ENCODE measurements around the gene DOK3.

The DOK3 gene, protein sequence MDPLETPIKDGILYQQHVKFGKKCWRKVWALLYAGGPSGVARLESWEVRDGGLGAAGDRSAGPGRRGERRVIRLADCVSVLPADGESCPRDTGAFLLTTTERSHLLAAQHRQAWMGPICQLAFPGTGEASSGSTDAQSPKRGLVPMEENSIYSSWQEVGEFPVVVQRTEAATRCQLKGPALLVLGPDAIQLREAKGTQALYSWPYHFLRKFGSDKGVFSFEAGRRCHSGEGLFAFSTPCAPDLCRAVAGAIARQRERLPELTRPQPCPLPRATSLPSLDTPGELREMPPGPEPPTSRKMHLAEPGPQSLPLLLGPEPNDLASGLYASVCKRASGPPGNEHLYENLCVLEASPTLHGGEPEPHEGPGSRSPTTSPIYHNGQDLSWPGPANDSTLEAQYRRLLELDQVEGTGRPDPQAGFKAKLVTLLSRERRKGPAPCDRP

DNA sequence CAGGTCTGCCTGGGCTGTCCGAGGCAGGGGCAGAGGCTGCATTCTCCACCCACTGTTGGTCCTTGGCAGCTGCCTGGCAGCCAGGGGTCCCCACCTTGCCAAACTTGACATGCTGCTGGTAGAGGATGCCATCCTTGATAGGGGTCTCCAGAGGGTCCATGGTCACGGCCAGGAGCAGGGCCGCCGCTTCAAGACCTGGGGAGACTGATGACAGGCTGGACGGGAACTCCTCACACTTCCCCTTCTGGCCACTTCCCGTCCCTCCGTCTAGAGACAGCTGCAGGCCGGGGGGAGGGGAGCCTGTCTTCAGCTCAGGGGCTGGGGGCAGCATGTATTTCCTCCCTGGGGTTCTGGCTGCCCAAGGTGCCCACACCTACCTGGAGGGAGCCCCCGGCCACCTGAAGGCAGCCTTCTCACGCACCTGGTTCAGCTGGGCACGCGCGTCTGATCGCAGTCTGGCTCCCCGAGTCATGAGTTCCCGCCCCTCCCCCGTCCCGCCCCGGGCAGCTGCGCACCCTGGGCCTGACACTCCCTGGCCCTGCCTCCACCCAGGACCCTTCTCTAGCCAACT, at the start of gene DOK3:
TSS of gene DOK3 (minus strand) at position 446 of the 571 bp plus-strand sequence. CDS start at position 160, 286 bp downstream.
- DNase-seq, result no peak

DNA sequence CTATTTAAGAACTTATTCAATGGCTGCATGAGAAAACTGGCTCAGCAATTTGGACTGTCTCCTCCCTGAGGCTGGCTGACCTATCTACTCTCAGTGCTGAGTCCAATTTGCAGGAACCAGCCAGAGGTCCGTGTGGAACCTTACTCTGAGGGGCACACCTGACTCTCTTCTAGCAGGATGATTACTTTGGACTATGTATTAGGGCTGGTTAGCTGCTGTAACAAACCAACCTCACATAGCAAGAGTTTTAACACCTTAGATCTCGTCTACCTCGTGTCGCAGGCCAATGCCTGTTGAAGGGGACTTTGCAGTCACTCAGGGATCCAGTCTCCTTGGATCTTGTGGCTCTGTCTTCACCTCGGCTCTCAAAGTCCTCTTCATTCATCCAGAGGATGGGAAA, 48.2 kb upstream of the DOK3 start:
- no peak for DNase-seq

DNA sequence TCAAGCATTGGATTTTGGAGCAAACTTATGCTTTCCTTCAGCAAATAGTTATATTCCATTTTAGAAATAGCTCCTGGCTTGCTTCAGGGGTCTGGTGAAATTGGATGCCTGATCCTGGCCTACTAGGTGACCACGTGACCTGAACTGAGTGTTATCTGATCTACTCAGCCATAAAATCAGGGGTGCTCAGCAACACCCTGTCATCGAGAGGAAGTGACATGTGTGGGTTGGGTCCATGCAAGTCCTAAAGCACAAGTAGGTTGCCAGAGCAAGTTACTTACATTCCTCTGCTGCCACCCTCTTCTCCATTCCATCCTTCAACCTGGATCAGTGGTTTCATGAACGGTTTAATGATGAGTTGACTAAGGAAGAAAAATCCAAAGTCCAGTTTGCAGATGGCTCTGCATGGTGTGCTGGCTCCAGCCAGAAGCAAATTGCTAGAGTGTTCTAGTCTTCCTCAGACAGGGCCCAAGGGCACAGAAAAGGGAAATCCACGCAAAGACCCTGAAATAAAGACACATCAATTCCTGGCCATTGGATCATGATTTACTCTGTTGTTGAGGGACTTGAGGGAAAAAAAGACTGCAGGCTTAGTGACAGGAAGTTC, 47.5 kb upstream of the DOK3 start:
- DNase-seq, result no peak

DNA sequence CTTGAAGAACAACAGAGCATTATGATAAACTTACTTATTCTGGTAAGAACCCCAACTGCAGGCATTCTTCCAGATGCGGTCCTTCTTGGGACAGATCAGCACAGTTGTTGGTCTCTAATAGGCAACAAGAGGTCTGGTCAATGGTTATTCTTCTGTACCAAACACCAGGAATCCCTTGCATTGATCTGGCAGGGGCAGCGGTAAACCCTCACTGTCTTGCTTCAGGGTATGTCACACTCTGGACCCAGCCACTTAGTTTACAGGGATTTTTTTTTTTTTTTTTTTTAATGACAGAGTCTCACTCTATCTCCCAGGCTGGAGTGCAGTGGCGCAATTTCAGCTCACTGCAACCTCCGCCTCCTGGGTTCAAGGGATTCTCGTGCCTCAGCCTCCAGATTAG, 46.0 kb upstream of the DOK3 start:
- no peak for DNase-seq

DNA sequence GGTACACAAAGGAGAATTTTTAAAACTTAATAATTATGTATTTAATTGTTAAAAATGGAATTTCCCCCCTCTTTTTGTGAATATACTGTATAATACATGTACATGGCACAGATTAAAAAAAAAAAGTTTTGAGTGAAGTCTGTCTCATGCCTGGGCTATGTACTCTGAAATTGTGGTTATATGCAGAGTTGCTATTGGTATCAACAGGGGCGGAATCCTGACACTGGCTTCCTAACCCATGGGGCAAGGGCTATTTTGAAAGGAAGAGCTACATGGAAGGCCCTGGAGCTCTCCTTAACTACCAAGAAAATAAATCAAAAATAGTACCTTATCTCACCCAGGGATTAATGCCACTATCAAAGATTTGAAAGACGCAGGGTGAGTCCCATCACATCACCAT, 45.6 kb upstream of the DOK3 start:
- DNase-seq, result no peak

DNA sequence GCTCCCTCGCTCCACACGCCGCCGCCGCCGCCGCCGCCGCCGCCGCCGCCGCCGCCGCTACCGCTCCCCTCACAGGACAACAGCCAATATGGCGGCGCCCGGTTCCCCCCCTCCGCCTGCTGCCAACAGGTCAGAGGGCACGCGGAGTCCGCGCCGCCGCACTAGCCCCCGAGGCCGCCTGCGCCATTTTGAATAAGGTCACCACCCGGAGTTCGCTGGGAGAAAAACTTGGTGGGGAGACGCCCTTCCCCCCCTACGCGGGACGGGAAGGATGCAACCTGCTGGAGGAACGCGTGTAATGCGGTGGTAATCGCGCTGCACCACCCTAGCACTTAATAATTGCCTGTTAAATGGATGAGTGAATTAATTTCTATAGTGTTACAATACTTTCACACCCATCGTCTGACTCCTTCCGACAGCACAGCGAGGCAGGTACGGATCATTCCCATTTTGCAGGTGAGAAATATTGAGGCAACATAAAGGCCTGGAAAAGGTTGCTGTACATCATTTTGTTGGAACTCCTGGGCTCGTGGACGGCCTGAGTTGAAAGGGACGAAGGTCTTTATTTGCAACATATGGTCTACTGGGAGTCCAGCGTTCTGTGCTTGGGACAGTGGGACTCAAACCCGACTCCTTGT, 45.0 kb upstream of the DOK3 start, which contains the start of gene FAM193B:
TSS of gene FAM193B (minus strand) at position 90 of the 638 bp plus-strand sequence. CDS start 105 bp downstream, outside the sequence.
- DNase-seq, result peak; percentile 55

DNA sequence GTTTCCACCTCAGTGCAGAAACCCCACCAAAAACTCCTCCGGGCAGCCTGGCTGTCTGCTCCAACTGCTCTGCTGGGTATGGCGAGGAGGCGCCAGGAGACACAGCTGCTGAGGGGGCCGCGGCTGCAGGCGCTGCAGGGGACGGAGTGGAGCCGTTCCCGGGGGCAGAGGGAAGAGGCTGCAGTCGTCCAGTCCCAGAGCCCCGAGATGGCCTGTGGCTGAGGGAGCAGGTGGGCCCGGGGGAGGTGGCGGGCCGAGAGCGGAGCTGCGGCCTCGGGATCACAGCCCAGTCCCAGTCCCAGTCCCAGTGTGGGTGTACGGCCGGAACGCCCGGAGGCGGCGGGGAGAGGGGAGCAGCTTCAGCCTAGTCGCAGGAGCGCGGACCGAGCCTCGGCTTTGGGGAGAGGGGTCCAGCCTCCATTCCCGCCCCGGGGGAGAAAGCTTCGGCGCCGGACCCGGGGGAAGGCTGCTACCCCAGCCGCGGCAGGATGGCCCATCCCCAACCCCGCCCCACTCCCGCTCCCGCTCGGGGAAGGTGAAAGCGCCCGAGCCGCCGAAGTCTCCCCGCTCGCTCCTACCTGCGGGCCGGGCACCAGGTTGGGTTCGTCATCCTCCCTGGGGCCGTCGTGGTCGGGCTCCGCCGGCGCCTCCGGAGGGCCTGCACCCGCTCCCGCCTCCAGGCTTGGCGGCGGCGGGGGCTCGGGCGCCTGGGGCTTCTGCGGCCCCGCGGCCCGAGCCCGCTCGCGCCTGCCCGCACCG, 44.2 kb upstream of the DOK3 start:
- DNase-seq, result no peak

DNA sequence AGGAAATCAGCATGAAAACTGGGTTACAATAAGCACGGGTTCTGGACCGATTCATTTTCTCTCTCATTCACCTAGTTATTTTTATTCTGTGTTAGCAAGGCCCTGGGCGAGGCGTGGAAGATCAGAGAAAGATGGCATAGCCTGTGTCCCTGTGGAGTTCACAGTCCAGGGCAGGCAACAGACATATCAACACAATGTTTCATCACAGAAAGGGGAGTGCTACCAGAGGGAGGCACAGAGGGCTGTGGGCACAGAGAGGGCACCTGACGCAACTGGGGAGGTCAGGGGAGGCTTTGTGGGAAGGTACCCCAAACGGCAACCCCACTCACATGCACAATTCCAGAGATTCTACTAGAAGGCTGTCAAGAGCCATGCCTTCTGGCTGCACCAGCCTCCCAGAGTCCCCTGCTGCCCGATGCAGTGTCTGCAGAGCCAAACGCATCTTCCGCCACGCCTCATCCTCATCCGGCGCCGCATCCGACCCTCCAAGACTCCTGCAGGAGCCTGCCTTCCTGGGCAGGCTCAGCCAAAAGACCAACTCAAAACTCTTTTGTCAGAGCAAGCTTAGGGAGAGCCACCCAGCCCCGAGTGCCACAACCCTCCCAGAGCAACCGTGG, 43.3 kb upstream of the DOK3 start:
- no peak for DNase-seq

DNA sequence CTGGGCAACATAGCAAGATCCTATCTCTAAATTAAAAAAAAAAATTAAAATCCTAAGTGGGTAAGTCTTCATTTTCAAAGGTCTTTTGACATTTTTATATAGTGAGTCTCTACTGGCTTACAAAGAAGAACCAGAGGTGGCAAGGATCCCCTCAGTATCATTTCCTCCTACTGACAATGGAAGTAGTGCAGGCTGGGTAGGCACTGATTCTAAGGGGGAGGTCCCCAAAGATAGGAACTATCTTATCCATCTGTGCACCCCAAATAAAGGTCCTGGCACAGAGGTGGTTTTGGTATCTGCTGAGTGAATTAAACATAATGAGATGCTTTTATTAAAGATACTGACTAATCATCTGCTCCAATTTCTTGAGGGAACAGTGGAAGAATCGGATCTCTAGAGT, 40.5 kb upstream of the DOK3 start:
- no peak for DNase-seq

DNA sequence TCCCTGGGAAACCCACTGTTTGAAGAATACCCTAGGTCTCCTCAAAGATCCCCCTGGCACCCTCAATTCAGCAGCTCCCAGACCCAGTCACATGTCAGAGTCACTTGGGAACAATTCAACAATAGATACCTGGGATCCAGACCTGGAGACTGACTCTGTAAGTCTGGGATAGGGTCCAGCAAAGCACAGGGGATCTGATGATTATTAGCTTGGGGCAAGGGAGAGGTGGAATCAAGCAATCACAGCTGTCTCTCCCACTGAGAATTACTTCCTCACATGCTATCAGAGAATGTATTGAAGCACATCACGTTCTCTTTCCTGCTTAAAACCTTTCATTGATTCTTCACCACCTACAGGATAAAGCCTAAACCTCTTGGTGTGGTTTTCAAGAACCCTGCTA, 38.9 kb upstream of the DOK3 start:
- DNase-seq, result no peak

DNA sequence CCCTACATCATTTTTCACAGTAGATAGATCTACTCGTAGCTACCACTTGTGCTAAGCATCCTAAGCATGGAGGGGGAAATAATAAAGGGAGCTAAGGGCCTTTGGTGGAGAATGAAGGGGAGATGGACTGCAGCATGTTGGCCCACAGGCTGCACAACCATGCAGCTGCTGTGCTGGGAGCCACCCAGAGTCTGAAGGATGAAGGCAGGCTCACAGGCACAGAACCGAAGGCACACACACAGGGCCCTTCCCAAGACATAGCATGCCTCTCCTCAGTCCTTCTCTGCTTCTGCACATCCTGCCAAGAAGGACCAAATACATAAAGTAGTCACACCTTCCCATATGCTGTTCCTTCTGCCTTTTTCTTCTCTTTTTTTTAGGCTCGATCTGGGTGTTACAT, 38.1 kb upstream of the DOK3 start:
- no peak for DNase-seq

DNA sequence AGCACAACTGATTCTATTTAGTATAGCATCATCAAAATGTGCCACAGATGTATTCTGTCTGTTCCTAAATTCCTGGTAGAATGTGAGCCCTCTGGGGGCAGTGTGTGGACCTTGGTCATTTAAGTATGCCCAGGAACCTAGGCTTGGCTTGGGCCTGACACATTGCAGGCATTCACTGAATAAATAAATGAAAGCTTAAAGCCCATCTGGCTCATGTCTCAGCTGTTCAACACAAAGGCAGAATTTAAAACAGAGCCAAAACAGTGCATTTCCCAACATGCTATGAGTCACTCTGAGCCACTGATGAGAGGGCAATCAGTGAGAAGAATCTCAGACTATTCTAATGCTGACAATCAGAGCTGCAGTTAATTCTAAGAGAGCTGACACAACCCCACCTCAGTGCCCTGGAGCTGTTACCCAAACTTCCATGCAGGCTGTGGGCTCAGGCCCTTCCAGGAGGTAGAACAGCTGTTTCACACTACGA, 36.7 kb upstream of the DOK3 start:
- DNase-seq, result no peak

DNA sequence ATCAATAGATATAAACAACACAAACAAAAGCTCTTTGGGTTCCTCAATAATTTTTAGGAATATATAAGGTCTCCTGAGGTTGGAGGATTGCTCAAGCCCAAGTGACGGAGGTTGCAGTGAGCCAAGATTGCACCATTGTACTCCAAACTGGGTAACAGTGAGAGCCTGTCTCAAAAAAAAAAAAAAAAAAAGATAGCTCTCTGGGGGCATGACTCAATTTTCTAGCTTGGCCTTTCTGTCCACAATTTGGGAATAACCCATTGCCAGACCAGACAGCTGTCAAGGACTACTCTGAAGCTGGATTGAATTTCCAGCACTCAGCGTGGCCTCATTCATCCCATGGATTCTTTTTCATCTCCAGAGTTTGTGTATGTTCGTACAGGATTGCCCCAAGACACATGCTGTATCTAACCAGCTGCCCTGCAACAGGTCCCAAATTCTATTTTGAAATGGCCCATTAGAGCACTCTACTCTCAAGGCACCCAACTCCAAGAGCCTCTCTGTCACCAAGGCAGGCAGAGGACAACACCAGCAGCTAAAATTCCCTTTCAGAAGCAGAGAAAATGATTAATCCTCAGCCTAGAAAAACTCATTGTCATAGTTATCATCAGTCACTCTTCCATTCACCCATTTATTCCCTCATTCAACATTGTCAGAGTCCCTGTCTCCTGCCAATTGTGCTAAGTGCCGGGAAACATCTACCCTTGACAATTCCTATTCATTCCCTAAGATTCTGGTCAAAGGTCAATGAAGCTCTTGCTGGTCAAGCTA, 36.0 kb upstream of the DOK3 start:
- DNase-seq, result no peak

DNA sequence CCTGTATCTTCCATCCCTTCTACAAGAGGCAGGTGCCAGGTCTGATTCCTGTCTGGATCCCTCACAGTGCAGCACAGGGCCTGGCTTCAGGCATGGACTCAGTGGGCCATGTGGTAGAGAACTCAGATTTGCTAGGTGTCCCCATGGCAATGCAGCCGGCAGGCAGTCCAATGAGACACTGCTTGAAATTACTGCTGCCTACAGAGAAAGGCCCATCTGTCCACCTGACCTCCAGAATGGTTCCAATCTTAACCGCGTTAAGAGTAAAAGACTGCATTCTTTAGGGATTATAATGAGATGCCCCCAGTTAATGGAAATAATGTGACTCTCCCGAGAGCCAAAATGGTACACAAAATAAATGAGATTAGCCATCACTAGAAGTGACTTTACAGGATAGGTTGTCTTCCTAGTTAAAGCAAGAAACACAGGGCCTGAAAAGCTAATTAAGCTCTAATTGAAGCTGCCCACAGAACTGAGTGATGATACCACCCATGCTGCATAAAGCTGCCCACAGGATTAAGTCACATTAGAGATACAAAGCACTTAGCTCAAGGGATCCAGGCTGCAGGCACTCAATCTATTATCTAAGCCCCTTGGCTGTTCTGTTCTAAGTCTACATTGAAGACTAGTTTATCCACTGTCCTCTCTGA, 33.3 kb upstream of the DOK3 start:
- no peak for DNase-seq

DNA sequence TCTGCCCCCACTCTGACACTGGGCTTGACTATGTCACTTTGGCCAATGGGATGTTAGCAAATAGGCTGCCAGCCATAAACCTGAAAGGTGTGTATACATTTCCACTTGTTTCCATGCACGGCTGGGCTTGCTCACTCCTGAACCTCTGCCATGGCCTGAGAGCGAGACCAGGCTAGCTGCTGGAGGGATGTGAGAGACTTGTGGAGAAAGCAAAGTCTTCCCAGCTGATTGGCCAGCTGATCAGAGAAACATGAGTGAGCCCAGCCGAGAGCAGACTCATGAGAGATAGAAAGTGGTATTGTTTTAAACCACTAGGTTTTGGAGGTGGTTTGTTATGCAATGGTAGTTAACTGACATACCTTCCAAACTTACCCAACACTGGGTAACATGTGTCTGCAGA, 30.8 kb upstream of the DOK3 start:
- DNase-seq, result no peak

DNA sequence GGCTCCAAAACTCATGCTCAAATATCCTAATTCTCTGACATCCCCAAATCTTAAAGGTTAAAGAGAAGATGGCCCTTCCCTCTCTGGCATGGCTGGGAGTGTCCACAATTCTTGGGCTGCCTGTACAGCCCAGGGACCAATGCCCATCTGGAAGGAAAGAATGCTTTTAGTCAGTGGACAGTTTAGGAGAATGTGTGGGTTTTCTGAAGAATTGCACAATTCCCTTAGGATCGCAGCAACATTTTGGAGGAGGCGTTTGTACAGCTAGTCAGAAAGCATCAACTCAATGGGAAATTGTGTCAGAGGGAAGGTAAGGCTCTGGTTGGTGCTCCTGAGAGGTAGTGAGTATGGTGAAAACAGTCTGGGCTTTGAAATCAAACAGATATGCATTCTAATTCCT, 29.8 kb upstream of the DOK3 start:
- no peak for DNase-seq

DNA sequence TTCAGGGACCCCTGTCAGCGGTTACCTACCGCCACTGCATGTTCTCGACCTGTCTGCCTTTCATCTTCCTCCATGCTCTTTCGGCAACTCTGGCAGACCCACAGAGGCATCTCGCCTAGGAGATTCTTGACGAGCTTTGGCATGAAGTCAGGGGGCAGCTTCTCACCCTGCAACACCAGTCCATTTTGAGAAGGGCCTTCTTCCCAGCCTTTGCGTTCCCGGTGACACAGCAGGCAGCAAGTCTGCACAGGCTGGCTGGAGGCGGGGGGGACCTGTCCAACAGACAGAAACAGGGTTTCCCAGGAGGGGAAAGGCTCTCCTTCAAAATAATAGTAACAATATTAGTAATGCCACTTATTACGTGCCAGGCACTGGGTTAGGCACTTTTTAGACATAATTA, 29.2 kb upstream of the DOK3 start:
- DNase-seq, result no peak

DNA sequence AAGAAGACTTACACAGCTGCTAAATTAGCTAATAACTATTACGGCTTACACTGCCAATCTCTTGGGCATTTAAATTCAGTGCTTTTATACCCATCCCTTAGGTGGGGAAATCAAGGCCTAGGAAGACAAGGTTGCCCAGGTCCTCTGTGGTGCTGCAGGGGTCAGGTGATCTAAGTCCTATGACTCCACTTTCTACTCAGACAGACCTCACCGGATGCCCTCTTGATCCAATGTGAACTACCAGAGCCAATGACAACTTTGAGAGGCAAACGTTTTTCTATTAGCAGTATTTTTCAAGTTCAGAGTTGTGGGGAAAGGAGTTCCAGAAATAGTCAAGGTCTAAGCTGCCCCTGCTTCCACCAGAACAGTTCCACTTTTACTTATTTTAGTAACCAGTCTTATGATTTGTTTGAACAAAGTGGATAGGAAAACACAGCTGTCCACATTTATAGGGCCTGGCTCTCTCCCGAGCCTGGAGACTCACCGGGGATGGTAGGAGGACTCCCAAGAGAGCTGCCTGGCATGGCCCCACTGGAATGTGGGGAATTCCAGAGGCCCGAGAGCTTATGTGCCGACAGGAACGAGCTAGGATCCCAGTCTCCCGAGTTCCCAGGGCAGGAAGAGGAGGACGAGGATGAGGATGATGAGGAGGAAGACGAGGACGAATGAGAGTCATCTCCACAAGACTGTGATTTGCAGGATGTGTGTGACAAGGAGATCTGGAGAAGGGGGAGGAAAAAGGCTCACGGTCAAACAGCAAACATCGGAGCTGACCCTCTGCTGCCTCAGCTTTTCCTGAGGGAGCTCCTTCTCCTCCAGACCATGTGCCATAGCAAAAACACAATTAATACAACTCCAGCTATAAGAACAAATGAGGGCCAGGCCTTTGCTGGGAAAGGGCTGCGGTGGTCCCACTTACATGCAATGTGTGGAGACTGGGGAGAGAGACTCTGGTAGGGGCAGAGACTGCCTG, 28.0 kb upstream of the DOK3 start:
- no peak for DNase-seq

DNA sequence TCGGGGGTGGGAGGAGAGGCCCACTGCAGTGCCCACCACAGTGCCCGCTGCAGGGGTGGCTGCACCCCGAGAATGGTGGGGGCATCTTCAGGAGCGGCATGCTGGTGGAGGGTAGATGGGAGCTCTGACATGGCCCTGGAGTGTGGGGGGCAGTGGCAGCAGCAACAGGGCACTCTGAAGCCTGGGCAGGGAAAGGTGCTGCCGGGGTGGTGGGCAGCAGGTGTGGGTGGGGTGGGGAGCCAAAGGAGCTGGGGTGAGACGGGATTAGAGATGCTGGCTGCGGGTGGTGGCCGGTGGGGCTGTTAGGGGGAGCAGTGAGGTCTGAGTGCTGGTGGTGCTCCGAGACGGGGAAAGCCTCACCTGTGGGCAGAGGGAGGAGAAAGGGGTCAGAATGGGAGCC, 26.8 kb upstream of the DOK3 start:
- no peak for DNase-seq

DNA sequence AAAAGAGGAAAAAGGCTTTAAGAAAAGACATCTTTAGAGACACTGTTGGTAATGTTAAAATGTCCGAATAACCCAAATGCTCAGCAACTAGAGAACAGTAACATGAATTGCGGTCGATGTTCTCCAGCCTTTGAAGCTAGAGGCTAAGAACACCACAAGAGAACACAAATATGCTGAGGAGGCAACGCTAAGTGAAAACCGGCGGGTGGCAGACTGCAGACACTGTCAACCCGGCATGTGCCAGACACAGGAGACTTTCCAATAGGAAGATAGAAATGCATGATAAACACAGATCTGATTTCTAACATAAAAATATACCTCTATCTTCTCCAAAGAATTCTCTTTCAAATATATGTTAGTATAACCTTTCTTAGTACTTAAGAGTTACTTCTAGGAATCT, 25.5 kb upstream of the DOK3 start:
- DNase-seq, result no peak
